Mesothelial cell of epicardium (in vitro differentiated cells): ENCODE measurements around the gene SLC5A3. TPM values are rescaled to one million over a fixed set of nuclear protein-coding genes. Genes with fewer than 3 reads are reported as not detected.

Experiments used
- DNase-seq, 2 experiments: peaks; one replicate each; pipeline ENCODE4 v3.0.0; 2021; ENCODE audit warnings: low spot score in 2 of 2; ENCODE audit not compliant: unreplicated experiment in 2 of 2
- H3K27ac Mint-ChIP-seq: 2 replicates; pipeline ENCODE4 v1.8.0; 2021; ENCODE audit warnings: mixed read lengths
- H3K27me3 Mint-ChIP-seq: 2 replicates; pipeline ENCODE4 v1.8.0; 2021; ENCODE audit warnings: low read depth, mixed read lengths
- H3K36me3 Mint-ChIP-seq: 2 replicates; pipeline ENCODE4 v1.8.0; 2021; ENCODE audit warnings: mixed read lengths
- H3K4me1 Mint-ChIP-seq: 2 replicates; pipeline ENCODE4 v1.8.0; 2021; ENCODE audit warnings: mixed read lengths
- H3K4me3 Mint-ChIP-seq: 2 replicates; pipeline ENCODE4 v1.8.0; 2021; ENCODE audit warnings: mild to moderate bottlenecking, moderate library complexity, mixed read lengths
- H3K9me3 Mint-ChIP-seq: 2 replicates; pipeline ENCODE4 v1.8.0; 2021; ENCODE audit warnings: mixed read lengths
- total RNA-seq: library from RNA; stranded (reverse); gene quantifications from 3 replicates; pipeline ENCODE4 v1.2.1, GENCODE V29; 2021
- TF ChIP-seq, protein P1 (sequence below): fragments of 200-600 bp; sonication (generic); IDR thresholded peaks from one replicate; pipeline ENCODE4 v1.5.0; 2021; ENCODE audit warnings: antibody characterized with exemption; ENCODE audit not compliant: unreplicated experiment

SLC5A3 gene
- total RNA-seq, 1 donor from 2014 or later, result 54.9 TPM

DNA sequence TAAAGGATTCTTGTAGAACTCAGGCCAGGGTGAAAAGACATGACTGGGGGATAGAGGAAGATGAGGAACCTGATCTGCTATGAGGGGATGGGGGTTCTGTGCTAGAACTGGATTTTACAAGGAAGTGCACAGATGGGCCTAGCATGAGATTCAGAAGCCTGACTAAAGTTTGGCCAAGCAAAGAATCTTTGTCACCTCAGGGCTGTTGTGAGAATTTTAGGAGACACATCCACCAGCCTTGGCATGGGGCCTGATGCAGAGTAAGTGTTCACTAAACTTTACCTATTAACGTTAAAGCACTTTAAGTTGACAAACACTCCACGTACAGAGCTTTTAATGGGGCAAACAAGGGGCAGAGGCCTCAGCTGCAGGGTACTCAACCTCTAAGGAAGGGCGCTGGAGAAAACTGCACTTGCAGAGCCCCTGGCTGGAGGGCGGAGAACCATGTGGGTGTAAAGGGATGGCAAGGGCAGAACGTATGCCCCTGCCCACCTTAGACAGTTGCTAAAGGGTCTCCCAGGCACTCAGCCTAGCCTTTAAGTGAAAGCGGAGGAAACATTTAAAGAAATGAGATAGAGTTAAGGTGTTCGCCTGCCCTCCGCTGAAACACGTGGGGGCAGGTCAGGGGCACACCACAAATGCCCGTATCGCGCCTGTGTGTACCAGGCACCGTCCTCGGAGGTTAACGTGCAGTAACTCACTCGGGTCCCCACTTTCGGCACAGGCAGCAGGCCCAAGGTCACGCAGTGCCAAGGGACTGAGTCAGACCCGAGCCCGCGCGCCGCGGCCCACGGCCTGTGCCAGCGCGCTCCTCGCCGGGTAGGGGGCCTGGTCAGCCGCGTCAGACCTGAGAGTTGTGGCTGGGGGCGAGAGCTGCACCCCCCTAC is 990 bp upstream of the SLC5A3 start:
- DNase-seq, result no peak
- TF ChIP-seq, protein P1, sequence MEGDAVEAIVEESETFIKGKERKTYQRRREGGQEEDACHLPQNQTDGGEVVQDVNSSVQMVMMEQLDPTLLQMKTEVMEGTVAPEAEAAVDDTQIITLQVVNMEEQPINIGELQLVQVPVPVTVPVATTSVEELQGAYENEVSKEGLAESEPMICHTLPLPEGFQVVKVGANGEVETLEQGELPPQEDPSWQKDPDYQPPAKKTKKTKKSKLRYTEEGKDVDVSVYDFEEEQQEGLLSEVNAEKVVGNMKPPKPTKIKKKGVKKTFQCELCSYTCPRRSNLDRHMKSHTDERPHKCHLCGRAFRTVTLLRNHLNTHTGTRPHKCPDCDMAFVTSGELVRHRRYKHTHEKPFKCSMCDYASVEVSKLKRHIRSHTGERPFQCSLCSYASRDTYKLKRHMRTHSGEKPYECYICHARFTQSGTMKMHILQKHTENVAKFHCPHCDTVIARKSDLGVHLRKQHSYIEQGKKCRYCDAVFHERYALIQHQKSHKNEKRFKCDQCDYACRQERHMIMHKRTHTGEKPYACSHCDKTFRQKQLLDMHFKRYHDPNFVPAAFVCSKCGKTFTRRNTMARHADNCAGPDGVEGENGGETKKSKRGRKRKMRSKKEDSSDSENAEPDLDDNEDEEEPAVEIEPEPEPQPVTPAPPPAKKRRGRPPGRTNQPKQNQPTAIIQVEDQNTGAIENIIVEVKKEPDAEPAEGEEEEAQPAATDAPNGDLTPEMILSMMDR, result no peak
- no peaks in the 10 kb centered on the region for H3K9me3 Mint-ChIP-seq
- no peaks in the 10 kb centered on the region for H3K36me3 Mint-ChIP-seq
- peak overlapping the region; percentile 75 for H3K27ac Mint-ChIP-seq
- peak overlapping the region; percentile 69 for H3K4me3 Mint-ChIP-seq
- no peaks in the 10 kb centered on the region for H3K27me3 Mint-ChIP-seq
- peaks cover 39% of the 10 kb centered on the region for H3K4me1 Mint-ChIP-seq

DNA sequence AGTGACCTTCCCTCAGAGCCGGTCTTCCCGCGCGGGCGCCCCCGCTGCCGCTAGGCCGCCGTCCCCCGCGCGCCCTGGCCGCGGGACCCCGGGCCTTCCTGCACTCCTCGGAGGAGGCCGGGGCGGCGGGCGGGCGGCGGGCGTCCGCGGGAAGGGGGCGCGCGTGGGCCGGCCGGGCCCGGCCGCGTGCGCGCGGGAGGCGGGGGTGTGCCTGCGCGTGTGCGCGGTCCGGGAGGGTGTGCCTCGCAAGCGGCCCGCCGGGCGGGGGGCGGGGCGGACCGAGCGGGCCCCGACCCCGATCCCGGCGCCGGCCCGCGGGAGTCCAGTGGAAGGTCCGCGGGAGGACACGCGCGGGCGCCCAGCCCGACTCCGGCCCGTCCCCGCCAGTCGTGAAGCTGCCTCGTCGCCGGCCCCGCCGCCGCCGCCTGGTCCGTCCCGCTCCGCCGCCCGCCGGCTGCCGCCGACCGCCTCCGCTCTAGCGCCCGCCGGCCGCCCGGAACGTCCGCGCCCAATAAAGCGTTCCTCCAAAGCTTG is 438 bp downstream of the SLC5A3 start:
- TF ChIP-seq, protein P1, result no peak
- peak in 1 of 2 experiments; percentile 61 for DNase-seq
- peaks cover 52% of the 10 kb centered on the region for H3K4me1 Mint-ChIP-seq

DNA sequence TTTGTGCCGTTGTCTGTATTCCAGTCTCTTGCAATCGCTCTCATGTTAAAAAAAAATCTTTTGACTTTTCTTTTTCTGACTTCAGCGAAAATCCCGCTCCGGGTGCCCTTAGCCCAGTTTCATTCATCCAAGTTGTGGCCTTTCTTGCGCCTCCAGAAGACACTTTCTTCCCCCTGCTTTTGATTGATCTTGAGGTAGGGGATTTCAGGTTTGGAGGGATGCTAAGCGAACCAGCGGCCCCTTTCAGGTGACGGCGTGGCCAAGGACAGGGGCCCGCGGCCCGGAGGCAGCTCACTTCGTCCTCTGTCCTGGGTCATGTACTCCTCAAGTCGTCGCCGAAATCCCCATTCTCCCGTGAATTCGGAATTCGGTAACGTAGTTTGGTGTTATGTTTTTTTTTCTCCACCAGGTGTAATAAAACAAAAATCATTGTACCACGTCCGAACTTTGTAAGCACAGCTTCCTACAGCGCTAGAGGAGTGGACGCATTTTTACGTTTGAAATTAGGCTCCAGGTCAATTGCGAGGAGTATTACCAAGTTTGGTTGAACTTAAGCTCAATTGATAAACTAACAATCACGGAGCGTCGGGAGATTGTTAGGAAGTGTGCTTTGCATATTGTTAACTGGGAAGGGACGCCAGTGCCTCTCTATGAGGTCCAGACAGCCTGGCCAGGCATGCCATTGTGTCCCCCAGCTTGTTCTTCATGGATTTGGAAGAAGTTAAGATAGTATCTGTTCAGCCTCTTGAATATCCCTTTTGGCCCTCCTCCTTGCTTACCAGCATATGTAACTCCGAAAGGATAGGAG is 1.1 kb downstream of the SLC5A3 start:
- TF ChIP-seq, protein P1, result peak; percentile 63
- Mint-ChIP-seq H3K27ac (peak overlapping the region; percentile 98), H3K4me1 (peaks cover 54% of the 10 kb centered on the region), H3K27me3 (no peaks in the 10 kb centered on the region), H3K36me3 (peaks cover 6% of the 10 kb centered on the region), H3K9me3 (no peaks in the 10 kb centered on the region), H3K4me3 (peak overlapping the region; percentile 96)
- no peak for DNase-seq

More for the DNA sequence above, 438 bp downstream of the SLC5A3 start:
- no peaks in the 10 kb centered on the region for H3K9me3 Mint-ChIP-seq
- H3K27me3 Mint-ChIP-seq, result no peaks in the 10 kb centered on the region
- H3K4me3 Mint-ChIP-seq, result peak overlapping the region; percentile 96
- peaks cover 4% of the 10 kb centered on the region for H3K36me3 Mint-ChIP-seq
- peak overlapping the region; percentile 98 for H3K27ac Mint-ChIP-seq

DNA sequence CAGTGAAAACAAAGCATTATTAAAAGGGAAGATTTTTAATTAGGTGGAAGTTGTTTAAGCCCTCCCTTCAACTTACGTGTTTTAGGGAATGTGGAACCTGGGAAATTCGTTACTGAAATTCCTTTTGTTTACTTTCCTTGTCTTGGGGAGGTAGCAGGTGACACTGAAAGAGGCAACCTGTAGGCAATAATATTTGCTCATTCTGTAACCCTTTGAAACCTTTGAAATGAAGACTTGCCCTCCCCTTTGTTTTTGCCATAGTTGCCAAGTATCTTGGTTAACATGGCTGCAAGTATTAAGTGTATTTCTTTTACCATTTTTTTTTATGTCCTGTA is 1.7 kb downstream of the SLC5A3 start:
- TF ChIP-seq, protein P1, result no peak
- peaks cover 59% of the 10 kb centered on the region for H3K4me1 Mint-ChIP-seq

DNA sequence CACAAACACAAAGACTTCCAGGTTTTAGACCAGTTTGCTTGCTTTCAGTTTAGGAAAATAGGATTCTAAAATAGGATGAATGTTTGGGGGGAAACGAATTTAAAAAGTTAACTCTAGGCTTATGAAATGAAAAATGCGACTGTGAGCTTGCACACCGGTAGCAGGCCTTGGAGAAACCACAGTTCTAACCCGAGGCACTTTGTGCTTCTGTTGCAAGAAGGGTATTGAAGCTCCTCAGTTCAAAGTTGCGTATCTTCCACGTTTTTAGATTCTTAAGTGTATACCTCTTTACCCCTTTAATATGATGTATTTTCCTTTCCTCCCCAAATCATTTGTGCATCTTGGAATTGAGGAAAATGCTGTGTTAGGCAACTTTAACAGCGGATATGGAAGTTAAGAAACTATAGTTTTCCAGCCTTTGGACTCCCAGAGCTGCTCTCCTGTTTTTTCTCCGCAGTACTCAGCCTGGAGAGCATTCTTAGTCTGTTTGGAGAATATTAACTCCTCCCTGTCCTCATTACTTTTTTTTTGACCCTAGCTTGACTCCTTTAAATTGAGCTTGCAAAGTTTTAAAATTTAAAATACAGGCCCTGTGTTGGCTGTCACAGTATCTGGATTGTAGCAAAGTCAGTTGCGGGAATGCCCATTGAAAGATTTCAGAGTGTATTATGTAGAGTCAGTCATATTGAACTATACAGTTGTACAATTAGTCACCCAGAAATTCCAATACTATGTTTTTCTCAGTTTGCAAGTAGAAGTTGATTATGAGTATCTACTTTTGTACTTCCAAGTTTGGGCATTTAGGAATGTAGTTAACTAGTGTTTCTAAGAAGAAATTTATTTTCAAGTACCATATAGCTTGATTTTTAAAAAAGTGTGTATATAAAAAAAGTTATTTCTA is 2.6 kb downstream of the SLC5A3 start:
- peaks cover 69% of the 10 kb centered on the region for H3K4me1 Mint-ChIP-seq
- peak overlapping the region; percentile 96 for H3K4me3 Mint-ChIP-seq
- peak overlapping the region; percentile 98 for H3K27ac Mint-ChIP-seq

More for the DNA sequence above, 1.7 kb downstream of the SLC5A3 start:
- Mint-ChIP-seq H3K27me3 (no peaks in the 10 kb centered on the region), H3K9me3 (no peaks in the 10 kb centered on the region), H3K27ac (peak overlapping the region; percentile 98), H3K36me3 (peaks cover 9% of the 10 kb centered on the region), H3K4me3 (peak overlapping the region; percentile 96)
- DNase-seq, result no peak

More for the DNA sequence above, 2.6 kb downstream of the SLC5A3 start:
- H3K9me3 Mint-ChIP-seq, result no peaks in the 10 kb centered on the region
- no peaks in the 10 kb centered on the region for H3K27me3 Mint-ChIP-seq
- DNase-seq, result no peak
- TF ChIP-seq, protein P1, result no peak
- H3K36me3 Mint-ChIP-seq, result peaks cover 14% of the 10 kb centered on the region
